ENCODE measurements around the gene C1orf159.

- TF ChIP-seq, protein P1, sequence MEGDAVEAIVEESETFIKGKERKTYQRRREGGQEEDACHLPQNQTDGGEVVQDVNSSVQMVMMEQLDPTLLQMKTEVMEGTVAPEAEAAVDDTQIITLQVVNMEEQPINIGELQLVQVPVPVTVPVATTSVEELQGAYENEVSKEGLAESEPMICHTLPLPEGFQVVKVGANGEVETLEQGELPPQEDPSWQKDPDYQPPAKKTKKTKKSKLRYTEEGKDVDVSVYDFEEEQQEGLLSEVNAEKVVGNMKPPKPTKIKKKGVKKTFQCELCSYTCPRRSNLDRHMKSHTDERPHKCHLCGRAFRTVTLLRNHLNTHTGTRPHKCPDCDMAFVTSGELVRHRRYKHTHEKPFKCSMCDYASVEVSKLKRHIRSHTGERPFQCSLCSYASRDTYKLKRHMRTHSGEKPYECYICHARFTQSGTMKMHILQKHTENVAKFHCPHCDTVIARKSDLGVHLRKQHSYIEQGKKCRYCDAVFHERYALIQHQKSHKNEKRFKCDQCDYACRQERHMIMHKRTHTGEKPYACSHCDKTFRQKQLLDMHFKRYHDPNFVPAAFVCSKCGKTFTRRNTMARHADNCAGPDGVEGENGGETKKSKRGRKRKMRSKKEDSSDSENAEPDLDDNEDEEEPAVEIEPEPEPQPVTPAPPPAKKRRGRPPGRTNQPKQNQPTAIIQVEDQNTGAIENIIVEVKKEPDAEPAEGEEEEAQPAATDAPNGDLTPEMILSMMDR (IDR thresholded peaks at IDR 0.05): no peak
- no peak for TF ChIP-seq POLR2A (IDR thresholded peaks at IDR 0.05)
These were observed 29.7 kb downstream of the C1orf159 start for GRCh38 chr1:1085911-1086841.

Data from right lobe of liver (tissue), 4 donors.